PC-9 (cell line): ENCODE results near the gene SHISA9.

Experiments
- EZH2 ChIP-seq: fragments of 200-600 bp; sonication (generic); IDR thresholded peaks from 2 replicates; pipeline ENCODE4 v1.8.0; 2017; ENCODE audit warnings: antibody characterized with exemption, low read depth
- TF ChIP-seq, protein P1 (sequence below): fragments of 200-600 bp; sonication (generic); conservative IDR thresholded peaks from 2 replicates; pipeline ENCODE4 v1.6.1; 2017; ENCODE audit warnings: mixed run types, antibody characterized with exemption, mild to moderate bottlenecking, moderate library complexity

DNA sequence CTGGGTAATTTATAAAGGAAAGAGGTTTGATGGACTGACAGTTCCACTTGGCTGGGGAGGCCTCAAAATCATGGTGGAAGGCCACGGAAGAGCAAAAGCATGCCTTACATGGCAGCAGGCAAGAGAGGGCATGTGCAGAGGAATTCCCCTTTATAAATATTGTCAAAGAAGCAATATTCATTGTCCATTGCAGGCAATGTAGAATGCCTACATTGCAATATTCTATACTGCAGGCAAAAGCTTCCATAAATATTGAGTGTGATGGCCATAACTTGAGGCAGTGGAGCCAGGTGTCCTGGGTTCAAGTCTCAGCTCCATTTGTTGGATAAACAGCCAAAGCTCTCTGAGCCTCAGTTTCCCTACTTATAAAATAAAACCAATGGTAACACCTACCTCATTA lies 322.3 kb downstream of the SHISA9 start:
- TF ChIP-seq, protein P1, sequence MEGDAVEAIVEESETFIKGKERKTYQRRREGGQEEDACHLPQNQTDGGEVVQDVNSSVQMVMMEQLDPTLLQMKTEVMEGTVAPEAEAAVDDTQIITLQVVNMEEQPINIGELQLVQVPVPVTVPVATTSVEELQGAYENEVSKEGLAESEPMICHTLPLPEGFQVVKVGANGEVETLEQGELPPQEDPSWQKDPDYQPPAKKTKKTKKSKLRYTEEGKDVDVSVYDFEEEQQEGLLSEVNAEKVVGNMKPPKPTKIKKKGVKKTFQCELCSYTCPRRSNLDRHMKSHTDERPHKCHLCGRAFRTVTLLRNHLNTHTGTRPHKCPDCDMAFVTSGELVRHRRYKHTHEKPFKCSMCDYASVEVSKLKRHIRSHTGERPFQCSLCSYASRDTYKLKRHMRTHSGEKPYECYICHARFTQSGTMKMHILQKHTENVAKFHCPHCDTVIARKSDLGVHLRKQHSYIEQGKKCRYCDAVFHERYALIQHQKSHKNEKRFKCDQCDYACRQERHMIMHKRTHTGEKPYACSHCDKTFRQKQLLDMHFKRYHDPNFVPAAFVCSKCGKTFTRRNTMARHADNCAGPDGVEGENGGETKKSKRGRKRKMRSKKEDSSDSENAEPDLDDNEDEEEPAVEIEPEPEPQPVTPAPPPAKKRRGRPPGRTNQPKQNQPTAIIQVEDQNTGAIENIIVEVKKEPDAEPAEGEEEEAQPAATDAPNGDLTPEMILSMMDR, result no peak
- TF ChIP-seq EZH2, result no peak
